Pancreas (tissue), 10 donors: Measurements from ENCODE around the gene PCSK4. TPM values are rescaled to one million over a fixed set of nuclear protein-coding genes. Genes with fewer than 3 reads are reported as not detected.

Experiments
- ATAC-seq, 4 donors: fragments of 200-7000 bp; cut with Tn5 transposase; one replicate each; pipeline versions ENCODE4 v1.8.0 to v1.9.1; 2020; ENCODE audit warnings: mild to moderate bottlenecking in 4 of 4, moderate library complexity in 4 of 4
- DNase-seq, 6 donors: peaks; one replicate each; pipeline ENCODE4 v3.0.0-alpha.2; 2020
- FAIRE-seq: peaks from 2 replicates; lab custom pipeline; 2012; peaks lifted over from hg19 to GRCh38; lab: Jason Lieb, UNC
- H3K27ac ChIP-seq, 4 donors: fragments of 200-600 bp; sonication (generic); 1 replicate in 3 of 4; 2 replicates in 1 of 4; pipeline versions ENCODE4 v1.5.0 to v1.8.0; 2020
- H3K27me3 ChIP-seq, 4 donors: fragments of 200-600 bp; one replicate each; pipeline ENCODE4 v1.8.0; 2021
- H3K36me3 ChIP-seq, 3 donors: fragments of 200-600 bp; sonication (generic) in 1 of 3; one replicate each; pipeline versions ENCODE4 v1.5.0 to v1.8.0; 2020 to 2021
- H3K4me1 ChIP-seq, 3 donors: fragments of 200-600 bp; one replicate each; pipeline ENCODE4 v1.8.0; 2021
- H3K4me3 ChIP-seq, 4 donors: fragments of 200-600 bp; sonication (generic) in 2 of 4; one replicate each; pipeline versions ENCODE4 v1.5.0 to v1.8.0; 2020 to 2021
- H3K9me3 ChIP-seq, 4 donors: fragments of 200-600 bp; one replicate each; pipeline ENCODE4 v1.8.0; 2021
- CTCF ChIP-seq, 4 donors: fragments of 200-600 bp; sonication (generic) in 3 of 4; IDR thresholded peaks; one replicate each; pipeline versions ENCODE4 v1.5.0 to v1.8.0; 2021; ENCODE audit warnings: antibody characterized with exemption in 4 of 4
- WGBS, 2 donors: extraction: QIAGEN DNeasy Blood & Tissue Kit; methylation state at CpG; one replicate each; pipeline ENCODE4 v1.1.7; 2013; 5-methylcytosine and 5-hydroxymethylcytosine counted together
- intact Hi-C, 3 donors: fragments of 100-400 bp; cut with DNase I; formaldehyde crosslinking; loops; one replicate each; pipeline versions ENCODE4 v1.11.1 to v1.14.2; 2022
- polyA plus RNA-seq, 2 donors: library from polyadenylated mRNA; stranded (reverse); fragments of 200-250 nt; gene quantifications; one replicate each; pipeline ENCODE4 v1.2.3, GENCODE V29; 2013
- total RNA-seq, 6 donors: library from RNA; stranded (reverse); fragmentation: NEBNext Ultra II Directional in 4 of 6; extraction: Animal tissue kit (Norgen Biotek cat#: 25700) in 4 of 6; gene quantifications; one replicate each; pipeline versions ENCODE4 v1.2.1 to v1.2.4, GENCODE V29; 2021 to 2023
- donor health status: healthy with polysubstance abuse.
- donor health status: DM: no; HTN: no; CAD: no; lungs with moderate emphysema.
- donor health status: DM: no; HTN: no; CAD: no.
- donor health status: control.
- donor health status: control.
- donor health status: Bipolar disorder and iron deficiency.
- donor health status: DM: yes; HTN: yes; CAD: no.
- donor health status: DM: no; HTN: no; CAD: no.
- donor health status: DM: no; HTN: no; CAD: no.
- donor health status: DM: yes; HTN: yes; CAD: no.

PCSK4 gene
- total and polyA plus RNA-seq, 8 donors: 1.5 to 11.5 (median 2.4) TPM

GRCh38 chr19:1510442-1510806 lies 20.3 kb upstream of the PCSK4 start:
- ATAC-seq: no peak
- no peak overlapping the region for H3K27ac ChIP-seq
- H3K36me3 ChIP-seq: no peaks in the 10 kb centered on the region
- H3K4me3 ChIP-seq: no peak overlapping the region
- DNase-seq: peak in 1 of 6 donors; percentile 69
- intact Hi-C loops: loop anchor here in 1 of 3 donors (10.0 kb wide), 1 partner anchor 66 kb away; no protein-coding TSS in a partner anchor
- H3K9me3 ChIP-seq: no peaks in the 10 kb centered on the region
- no peak for TF ChIP-seq CTCF (IDR thresholded peaks at IDR 0.05)
- FAIRE-seq: no peak
- H3K4me1 ChIP-seq: no peaks in the 10 kb centered on the region
- no peaks in the 10 kb centered on the region for H3K27me3 ChIP-seq
- WGBS, 2 donors: 31 to 35% methylated on average over 19 to 25 of the region's 25 CpGs

DNA sequence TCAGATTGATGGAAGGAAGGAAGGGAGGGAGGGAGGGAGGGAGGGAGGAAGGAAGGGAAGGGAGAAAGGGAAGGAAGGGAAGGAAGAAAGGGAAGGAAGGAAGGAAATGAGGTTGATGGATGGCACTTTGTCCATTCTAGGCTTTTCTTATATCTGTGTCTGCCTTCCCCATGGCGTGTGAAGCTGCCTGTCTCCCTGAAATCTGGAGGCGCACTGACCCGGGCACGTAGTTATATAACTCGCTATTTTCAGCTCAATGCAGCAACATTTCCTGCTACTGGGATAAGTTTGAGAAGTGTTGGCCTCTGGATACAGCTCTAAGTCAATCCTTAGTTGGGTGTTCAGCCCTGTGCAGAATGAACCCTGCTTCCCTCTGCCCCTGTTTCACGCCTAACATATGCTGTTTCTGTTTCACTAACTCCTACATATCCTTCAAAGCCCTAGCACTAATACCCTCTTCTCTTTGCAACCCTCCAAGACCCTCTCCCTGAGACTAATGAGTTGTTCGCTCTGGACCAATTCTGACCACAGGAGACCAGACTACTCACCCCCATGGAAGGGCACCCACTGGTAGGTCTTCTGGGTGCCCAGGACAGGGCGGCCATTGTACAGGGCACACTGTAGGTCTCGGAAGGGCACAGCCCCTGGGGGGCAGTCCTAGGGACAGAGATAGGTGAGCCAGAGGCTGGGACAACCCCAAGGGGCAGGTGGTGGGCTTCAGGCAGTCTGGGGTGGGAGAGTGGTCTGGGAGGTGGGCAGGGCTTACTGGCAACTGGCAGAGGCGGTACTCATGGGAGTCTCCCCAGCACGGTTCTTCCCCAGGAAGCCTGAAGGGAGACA lies 19.7 kb upstream of the PCSK4 start:
- intact Hi-C loops: loop anchor here in 1 of 3 donors (10.0 kb wide), 1 partner anchor 65 kb away; no protein-coding TSS in a partner anchor
- 63 to 73% methylated on average over 11 of the region's 11 CpGs for WGBS, 2 donors
- no peak for FAIRE-seq

GRCh38 chr19:1508507-1508856 lies 18.3 kb upstream of the PCSK4 start:
- Histone ChIP-seq H3K36me3 (no peaks in the 10 kb centered on the region), H3K9me3 (no peaks in the 10 kb centered on the region), H3K4me1 (peaks cover 0 to 2% (median 0%) of the 10 kb centered on the region in 3 donors), H3K27ac (no peak overlapping the region), H3K27me3 (no peaks in the 10 kb centered on the region), H3K4me3 (peak overlapping the region in 1 of 4 donors; percentile 44)
- TF ChIP-seq CTCF (IDR thresholded peaks at IDR 0.05): no peak
- no peak for DNase-seq
- FAIRE-seq: no peak
- intact Hi-C loops: no loop called here
- ATAC-seq: no peak
- 34 to 44% methylated on average over 12 of the region's 12 CpGs for WGBS, 2 donors

More for the DNA sequence above, 19.7 kb upstream of the PCSK4 start:
- no peak overlapping the region for H3K4me3 ChIP-seq
- no peaks in the 10 kb centered on the region for H3K4me1 ChIP-seq
- no peak for DNase-seq
- H3K36me3 ChIP-seq: no peaks in the 10 kb centered on the region
- no peak for ATAC-seq
- no peaks in the 10 kb centered on the region for H3K27me3 ChIP-seq
- no peaks in the 10 kb centered on the region for H3K9me3 ChIP-seq
- no peak overlapping the region for H3K27ac ChIP-seq
- no peak for TF ChIP-seq CTCF (IDR thresholded peaks at IDR 0.05)

DNA sequence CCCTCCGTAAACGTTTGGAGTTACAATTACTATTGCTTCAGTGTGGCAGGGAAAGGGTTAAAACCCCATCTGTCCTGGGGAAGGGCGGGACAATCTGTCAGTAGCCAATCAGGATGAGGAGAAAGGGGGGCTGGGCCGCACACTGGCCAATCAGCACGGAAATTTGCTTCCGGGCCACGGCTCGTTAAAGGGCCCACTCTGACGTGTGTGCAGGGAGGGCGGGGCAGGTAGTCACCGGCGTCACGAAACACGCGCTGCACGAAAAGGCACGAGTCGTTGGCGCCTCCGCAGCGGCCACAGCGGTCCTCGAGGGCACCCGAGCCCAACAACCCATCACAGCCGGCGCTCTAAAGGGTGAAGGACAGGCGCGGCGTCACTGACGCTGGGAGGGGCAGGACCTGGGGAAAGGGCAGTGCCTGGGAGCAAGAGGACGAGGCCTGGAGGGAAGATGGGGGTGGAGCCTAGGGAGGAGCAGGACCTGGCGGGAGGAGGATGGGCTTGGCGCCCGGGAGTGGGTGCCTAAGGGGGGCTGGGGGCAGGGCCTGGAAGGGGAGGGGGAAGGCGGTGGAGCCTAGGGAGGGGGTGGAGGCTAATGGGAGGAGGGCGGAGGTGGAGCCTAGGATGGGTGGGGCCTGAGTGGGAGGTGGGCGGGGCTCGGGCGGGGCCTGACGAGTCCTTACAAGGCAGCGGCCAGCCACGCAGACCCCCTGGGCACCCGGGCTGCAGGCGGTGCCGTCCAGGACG lies 17.8 kb upstream of the PCSK4 start:
- DNase-seq (peak; percentile 88 to 94 (median 91)), ATAC-seq (peak; percentile 91 to 96 (median 92)), FAIRE-seq (no peak)
- Histone ChIP-seq H3K9me3 (no peaks in the 10 kb centered on the region), H3K4me3 (peak overlapping the region in 3 of 4 donors; percentile 28 to 44 (median 31)), H3K27me3 (no peaks in the 10 kb centered on the region), H3K4me1 (peaks cover 0 to 6% (median 0%) of the 10 kb centered on the region in 3 donors), H3K36me3 (no peaks in the 10 kb centered on the region), H3K27ac (peak overlapping the region in 3 of 4 donors; percentile 3 to 81 (median 61))
- TF ChIP-seq CTCF (IDR thresholded peaks at IDR 0.05): no peak
- intact Hi-C loops: no loop called here
- WGBS, 2 donors: 1 to 2% methylated on average over 42 to 46 of the region's 46 CpGs
